Natural killer cell (primary cell): ENCODE measurements around the gene RSU1. TPM values are rescaled to one million over a fixed set of nuclear protein-coding genes. Genes with fewer than 3 reads are reported as not detected.
A peak's percentile ranks its signal among the peaks of the same experiment; 100 is the strongest.
"Not testable (repeated sequence)": the region's sequence is repeated elsewhere in the genome, so short reads cannot be mapped to it uniquely, and the experiment has no call there.

Experiments used
- ATAC-seq, 3 donors: fragments of 150-1000 bp in 2 of 3; fragments of 200-7000 bp in 1 of 3; cut with Tn5 transposase; 1 replicate in 1 of 3; 2 replicates in 2 of 3; pipeline ENCODE4 v1.10.0; 2021; ENCODE audit warnings: mild to moderate bottlenecking in 2 of 3, moderate library complexity in 2 of 3
- DNase-seq, 2 donors: peaks; one replicate each; pipeline versions ENCODE4 v3.0.0 to v3.0.0-alpha.2; 2013 to 2021; ENCODE audit warnings: mixed read lengths in 1 of 2
- H3K27ac ChIP-seq: one replicate; pipeline ENCODE4 v1.5.1; 2013; ENCODE audit warnings: mild to moderate bottlenecking, low read length
- H3K27me3 ChIP-seq: one replicate; pipeline ENCODE4 v1.6.1; 2013; ENCODE audit warnings: low read length; ENCODE audit not compliant: control insufficient read depth, insufficient read depth
- H3K36me3 ChIP-seq: one replicate; pipeline ENCODE4 v1.6.1; 2013; ENCODE audit warnings: low read length; ENCODE audit not compliant: control insufficient read depth, insufficient read depth
- H3K4me1 ChIP-seq: one replicate; pipeline ENCODE4 v1.6.1; 2013; ENCODE audit warnings: low read length; ENCODE audit not compliant: control insufficient read depth, insufficient read depth
- H3K4me3 ChIP-seq: one replicate; pipeline ENCODE4 v1.5.1; 2013; ENCODE audit warnings: low read length
- H3K9me3 ChIP-seq: one replicate; pipeline ENCODE4 v1.6.1; 2013; ENCODE audit warnings: low read length; ENCODE audit not compliant: control insufficient read depth, insufficient read depth
- H3K27ac Mint-ChIP-seq, 2 donors: one replicate each; pipeline ENCODE4 v1.8.0; 2022; ENCODE audit warnings: mild to moderate bottlenecking in 2 of 2, mixed read lengths in 2 of 2, moderate library complexity in 1 of 2
- H3K27me3 Mint-ChIP-seq, 2 donors: one replicate each; pipeline ENCODE4 v1.8.0; 2022; ENCODE audit warnings: low read depth in 2 of 2, mixed read lengths in 2 of 2
- H3K36me3 Mint-ChIP-seq: one replicate; pipeline ENCODE4 v1.8.0; 2022; ENCODE audit warnings: mixed read lengths
- H3K4me1 Mint-ChIP-seq, 2 donors: one replicate each; pipeline ENCODE4 v1.8.0; 2022; ENCODE audit warnings: mixed read lengths in 2 of 2
- H3K4me3 Mint-ChIP-seq: one replicate; pipeline ENCODE4 v1.8.0; 2022; ENCODE audit warnings: mild to moderate bottlenecking, moderate library complexity, mixed read lengths
- H3K9me3 Mint-ChIP-seq, 2 donors: one replicate each; pipeline ENCODE4 v1.8.0; 2022; ENCODE audit warnings: mixed read lengths in 2 of 2
- CTCF ChIP-seq: fragments of 200-600 bp; IDR thresholded peaks from one replicate; pipeline ENCODE4 v1.8.0; 2022; ENCODE audit warnings: antibody characterized with exemption
- WGBS: methylation state at CpG from one replicate; pipeline ENCODE4 v1.1.7; 2013; ENCODE audit warnings: missing lambda C conversion rate; ENCODE audit not compliant: insufficient coverage; 5-methylcytosine and 5-hydroxymethylcytosine counted together
- intact Hi-C: fragments of 100-400 bp; cut with micrococcal nuclease; formaldehyde crosslinking; loops from one replicate; pipeline ENCODE4 v1.14.2; 2022
- total RNA-seq, 4 donors: library from RNA; stranded (reverse); fragments of 120-200 nt in 1 of 4; gene quantifications; one replicate each; pipeline versions ENCODE4 v1.2.3 to v1.2.4, GENCODE V29; 2013 to 2022

Gene RSU1
- total RNA-seq, 3 donors from 2014 or later (not counting 1 experiment from before 2014, with no cell fraction given): 75.0 to 85.3 (median 80.0) TPM

GRCh38 chr10:16761300-16761699 lies 55.9 kb downstream of the RSU1 start:
- no peak overlapping the region for H3K27ac ChIP-seq
- H3K9me3 ChIP-seq: no peaks in the 10 kb centered on the region
- Mint-ChIP-seq H3K27me3 (no peaks in the 10 kb centered on the region), H3K36me3 (peaks cover 6% of the 10 kb centered on the region), H3K4me1 (peaks cover 18 to 28% of the 10 kb centered on the region in 2 donors), H3K4me3 (no peak overlapping the region), H3K27ac (no peak overlapping the region), H3K9me3 (no peaks in the 10 kb centered on the region)
- DNase-seq (no peak), ATAC-seq (no peak)
- no peaks in the 10 kb centered on the region for H3K27me3 ChIP-seq
- intact Hi-C loops: no loop called here
- H3K4me3 ChIP-seq: no peak overlapping the region
- no peak for TF ChIP-seq CTCF
- H3K4me1 ChIP-seq: no peaks in the 10 kb centered on the region
- H3K36me3 ChIP-seq: peaks cover 17% of the 10 kb centered on the region
- WGBS: 97% methylated on average over 8 of the region's 8 CpGs

DNA sequence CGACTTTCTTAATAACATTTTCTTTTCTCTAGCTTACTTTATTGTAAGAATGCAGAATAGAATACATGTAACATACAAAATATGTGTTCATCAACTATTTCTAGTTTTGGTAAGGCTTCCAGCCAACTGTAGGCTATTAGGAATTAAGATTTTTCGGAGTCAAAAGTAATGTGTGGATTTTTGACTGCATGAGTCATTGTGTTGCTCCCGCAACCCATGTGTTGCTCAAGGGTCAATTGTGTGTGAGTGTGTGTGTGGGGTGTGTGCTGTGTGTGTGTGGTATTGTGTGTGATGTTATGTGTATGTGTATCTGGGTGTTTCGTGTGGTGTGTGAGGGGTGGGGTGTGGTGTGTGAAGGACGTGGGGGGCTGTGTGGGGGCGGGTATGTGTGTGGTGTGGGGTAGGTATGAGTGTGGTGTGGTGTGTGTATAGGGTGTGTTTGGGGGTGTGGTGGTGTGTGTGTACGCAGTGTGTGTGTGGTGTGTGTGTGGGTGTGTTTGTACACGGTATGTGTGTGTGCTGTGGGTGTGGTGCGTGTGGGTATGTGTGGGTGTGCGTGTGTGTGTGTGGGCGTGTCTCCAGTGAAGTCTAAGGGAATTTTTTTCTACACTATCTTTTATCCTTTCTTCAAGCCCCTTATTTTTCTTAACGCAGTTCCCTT lies 60.5 kb downstream of the RSU1 start:
- no peak for TF ChIP-seq CTCF
- Histone ChIP-seq H3K27me3 (no peaks in the 10 kb centered on the region), H3K36me3 (peaks cover 15% of the 10 kb centered on the region), H3K4me1 (no peaks in the 10 kb centered on the region), H3K27ac (no peak overlapping the region), H3K9me3 (no peaks in the 10 kb centered on the region), H3K4me3 (no peak overlapping the region)
- no peaks in the 10 kb centered on the region for H3K27me3 Mint-ChIP-seq
- H3K9me3 Mint-ChIP-seq: no peaks in the 10 kb centered on the region
- ATAC-seq: no peak
- H3K4me3 Mint-ChIP-seq: no peak overlapping the region
- peaks cover 17 to 20% of the 10 kb centered on the region in 2 donors for H3K4me1 Mint-ChIP-seq
- DNase-seq: no peak
- intact Hi-C loops: no loop called here
- WGBS: 93% methylated on average over 6 of the region's 12 CpGs
- H3K27ac Mint-ChIP-seq: peak overlapping the region in 1 of 2 donors; percentile 41
- peaks cover 7% of the 10 kb centered on the region for H3K36me3 Mint-ChIP-seq

- peaks cover 24% of the 10 kb centered on the region for H3K36me3 ChIP-seq
- H3K4me1 ChIP-seq: no peaks in the 10 kb centered on the region
- intact Hi-C loops: no loop called here
- 95% methylated on average over 5 of the region's 6 CpGs for WGBS
- H3K27ac ChIP-seq: no peak overlapping the region
- no peak overlapping the region for H3K4me3 ChIP-seq
- H3K27me3 ChIP-seq: no peaks in the 10 kb centered on the region
- H3K4me3 Mint-ChIP-seq: no peak overlapping the region
- peaks cover 11% of the 10 kb centered on the region for H3K36me3 Mint-ChIP-seq
- DNase-seq: no peak
- no peaks in the 10 kb centered on the region for H3K9me3 Mint-ChIP-seq
- H3K4me1 Mint-ChIP-seq: peaks cover 17 to 20% of the 10 kb centered on the region in 2 donors
- H3K27me3 Mint-ChIP-seq: no peaks in the 10 kb centered on the region
- no peaks in the 10 kb centered on the region for H3K9me3 ChIP-seq
- ATAC-seq: no peak
- no peak overlapping the region for H3K27ac Mint-ChIP-seq
- no peak for TF ChIP-seq CTCF
Observed at GRCh38 chr10:16754765-16755164, 62.5 kb downstream of the RSU1 start.

DNA sequence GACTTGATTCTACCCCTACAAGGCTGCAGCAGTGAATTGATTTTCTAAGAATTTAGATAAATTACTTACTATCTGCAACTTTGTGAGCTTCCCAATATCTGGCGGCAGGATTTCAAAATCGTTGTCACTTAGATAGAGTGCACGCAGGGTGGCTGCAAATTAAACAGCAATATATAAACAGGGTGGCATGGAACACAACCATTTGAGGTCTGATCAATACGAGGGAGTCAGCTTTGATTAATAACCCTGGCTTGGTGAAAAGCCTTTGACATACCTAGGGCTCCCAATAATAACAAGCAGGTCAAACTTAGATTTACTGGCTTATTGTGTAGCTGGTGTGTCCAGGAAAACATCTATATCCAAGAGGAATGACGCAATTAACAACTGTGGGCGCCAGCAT lies 64.4 kb downstream of the RSU1 start:
- H3K27ac Mint-ChIP-seq, H3K4me3 ChIP-seq, H3K4me1 ChIP-seq, H3K9me3 Mint-ChIP-seq, H3K4me3 Mint-ChIP-seq, intact Hi-C loops, ATAC-seq, DNase-seq, H3K9me3 ChIP-seq, H3K27ac ChIP-seq, H3K27me3 ChIP-seq, H3K27me3 Mint-ChIP-seq: not testable (repeated sequence)
- WGBS: 96% methylated on average over 6 of the region's 6 CpGs
- peaks cover 16 to 20% of the 10 kb centered on the region in 2 donors for H3K4me1 Mint-ChIP-seq
- H3K36me3 ChIP-seq: peaks cover 25% of the 10 kb centered on the region
- H3K36me3 Mint-ChIP-seq: peaks cover 11% of the 10 kb centered on the region
